ENCODE data around the gene TOMM40L.
"Not testable (repeated sequence)": the region's sequence is repeated elsewhere in the genome, so short reads cannot be mapped to it uniquely, and the experiment has no call there.

TOMM40L gene

DNA sequence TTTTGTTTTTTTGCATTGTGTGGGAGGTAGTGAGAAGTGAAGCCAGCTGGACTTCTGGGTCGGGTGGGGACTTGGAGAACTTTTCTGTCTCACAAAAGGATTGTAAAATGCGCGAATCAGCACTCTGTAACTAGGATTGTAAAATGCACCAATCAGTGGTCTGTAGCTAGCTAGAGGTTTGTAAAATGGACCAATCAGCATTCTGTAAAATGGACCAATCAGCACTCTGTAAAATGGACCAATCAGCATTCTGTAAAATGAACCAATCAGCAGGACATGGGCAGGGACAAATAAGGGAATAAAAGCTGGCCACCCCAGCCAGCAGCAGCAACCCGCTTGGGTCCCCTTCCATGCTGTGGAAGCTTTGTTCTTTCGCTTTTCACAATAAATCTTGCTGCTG lies 24.2 kb downstream of the TOMM40L start:
- DNase-seq; H3K27ac ChIP-seq (ENCODE audit: insufficient read depth in 1 of 2, low read depth in 1 of 2, low read length in 2 of 2, poor library complexity in 1 of 2, severe bottlenecking in 2 of 2); H3K4me1 ChIP-seq (ENCODE audit: control extremely low read depth in 1 of 4, control insufficient read depth in 4 of 4, insufficient read depth in 4 of 4, low read length in 3 of 4); POLR2A ChIA-PET; H3K4me3 ChIP-seq (ENCODE audit: control insufficient read depth in 1 of 7, extremely low read depth in 1 of 7, insufficient read depth in 4 of 7, low read depth in 2 of 7, low read length in 6 of 7); H3K27me3 ChIP-seq (replicated peaks in 2 of 5; ENCODE audit: control insufficient read depth in 4 of 5, insufficient read depth in 5 of 5, low read length in 4 of 5); H3K36me3 ChIP-seq (ENCODE audit: control insufficient read depth in 4 of 4, insufficient read depth in 4 of 4, low read length in 3 of 4); H3K9me3 ChIP-seq (ENCODE audit: control extremely low read depth in 1 of 5, control insufficient read depth in 4 of 5, insufficient read depth in 2 of 5, low read depth in 1 of 5, low read length in 4 of 5): not testable (repeated sequence)
- 98% methylated on average over 5 of the region's 5 CpGs for WGBS (ENCODE audit: insufficient coverage)
- CTCF ChIA-PET: interaction anchor here (0.5 to 2.3 kb wide), 4 partner anchors 17 to 24 kb away, joined by 3 to 9 read pairs (median 4); no protein-coding TSS in a partner anchor

- ChIA-PET CTCF (interaction anchor here (1.8 to 2.3 kb wide), 2 partner anchors 21 to 23 kb away, joined by 4 to 9 read pairs; no protein-coding TSS in a partner anchor), POLR2A (no interaction called here)
- WGBS (ENCODE audit: insufficient coverage): 96% methylated on average over 6 of the region's 7 CpGs
- H3K27me3 ChIP-seq (replicated peaks in 2 of 5; ENCODE audit: control insufficient read depth in 4 of 5, insufficient read depth in 5 of 5, low read length in 4 of 5): no peaks in the 10 kb centered on the region
- no peak overlapping the region for H3K4me3 ChIP-seq (ENCODE audit: control insufficient read depth in 1 of 7, extremely low read depth in 1 of 7, insufficient read depth in 4 of 7, low read depth in 2 of 7, low read length in 6 of 7)
- H3K4me1 ChIP-seq (ENCODE audit: control extremely low read depth in 1 of 4, control insufficient read depth in 4 of 4, insufficient read depth in 4 of 4, low read length in 3 of 4): no peaks in the 10 kb centered on the region
- no peaks in the 10 kb centered on the region for H3K9me3 ChIP-seq (ENCODE audit: control extremely low read depth in 1 of 5, control insufficient read depth in 4 of 5, insufficient read depth in 2 of 5, low read depth in 1 of 5, low read length in 4 of 5)
- H3K27ac ChIP-seq (ENCODE audit: insufficient read depth in 1 of 2, low read depth in 1 of 2, low read length in 2 of 2, poor library complexity in 1 of 2, severe bottlenecking in 2 of 2): no peak overlapping the region
- no peaks in the 10 kb centered on the region for H3K36me3 ChIP-seq (ENCODE audit: control insufficient read depth in 4 of 4, insufficient read depth in 4 of 4, low read length in 3 of 4)
- DNase-seq: no peak
Observed at GRCh38 chr1:161250829-161251228, 25.0 kb downstream of the TOMM40L start.

DNA sequence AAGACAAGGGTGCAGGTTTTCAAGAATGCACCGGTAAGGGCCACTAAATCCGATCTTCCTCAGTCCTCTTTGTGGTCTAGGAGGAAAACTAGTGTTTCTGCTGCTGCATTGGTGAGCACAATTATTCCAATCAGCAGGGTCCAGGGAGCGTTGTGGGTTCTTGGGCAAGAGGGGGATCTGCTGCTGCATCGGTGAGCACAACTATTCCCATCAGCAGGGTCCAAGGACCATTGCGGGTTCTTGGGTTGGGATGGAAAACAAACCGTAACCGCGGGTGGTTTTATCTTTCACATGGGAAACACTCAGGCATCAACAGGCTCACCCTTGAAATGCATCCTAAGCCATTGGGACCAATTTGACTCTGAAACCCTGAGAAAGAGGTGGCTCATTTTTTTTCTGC lies 25.7 kb downstream of the TOMM40L start:
- 92% methylated on average over 4 of the region's 8 CpGs for WGBS (ENCODE audit: insufficient coverage)
- no peaks in the 10 kb centered on the region for H3K27me3 ChIP-seq (replicated peaks in 2 of 5; ENCODE audit: control insufficient read depth in 4 of 5, insufficient read depth in 5 of 5, low read length in 4 of 5)
- peaks cover 0 to 4% (median 0%) of the 10 kb centered on the region in 5 experiments for H3K9me3 ChIP-seq (ENCODE audit: control extremely low read depth in 1 of 5, control insufficient read depth in 4 of 5, insufficient read depth in 2 of 5, low read depth in 1 of 5, low read length in 4 of 5)
- H3K4me1 ChIP-seq (ENCODE audit: control extremely low read depth in 1 of 4, control insufficient read depth in 4 of 4, insufficient read depth in 4 of 4, low read length in 3 of 4): no peaks in the 10 kb centered on the region
- no peak for DNase-seq
- CTCF ChIA-PET: interaction anchor here (0.7 kb wide), 1 partner anchor 29 kb away, joined by 3 read pairs; no protein-coding TSS in a partner anchor
- no peak overlapping the region for H3K27ac ChIP-seq (ENCODE audit: insufficient read depth in 1 of 2, low read depth in 1 of 2, low read length in 2 of 2, poor library complexity in 1 of 2, severe bottlenecking in 2 of 2)
- H3K36me3 ChIP-seq (ENCODE audit: control insufficient read depth in 4 of 4, insufficient read depth in 4 of 4, low read length in 3 of 4): no peaks in the 10 kb centered on the region
- no peak overlapping the region for H3K4me3 ChIP-seq (ENCODE audit: control insufficient read depth in 1 of 7, extremely low read depth in 1 of 7, insufficient read depth in 4 of 7, low read depth in 2 of 7, low read length in 6 of 7)
- POLR2A ChIA-PET: no interaction called here

DNA sequence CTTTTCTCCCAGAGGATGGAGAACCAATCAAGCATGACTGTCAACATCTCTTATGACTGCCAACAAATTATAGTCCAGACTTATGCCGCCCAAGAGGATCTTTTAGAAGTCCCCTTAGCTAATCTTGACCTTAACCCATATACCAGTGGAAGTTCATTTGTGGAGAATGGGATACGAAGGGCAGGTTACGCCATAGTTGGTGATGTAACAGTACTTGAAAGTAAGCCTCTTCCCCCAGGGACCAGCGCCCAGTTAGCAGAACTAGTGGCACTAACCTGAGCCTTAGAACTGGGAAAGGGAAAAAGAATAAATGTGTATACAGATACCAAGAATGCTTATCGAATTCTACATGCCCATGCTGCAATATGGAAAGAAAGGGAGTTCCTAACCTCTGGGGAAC lies 29.4 kb downstream of the TOMM40L start:
- Histone ChIP-seq H3K4me1 (ENCODE audit: control extremely low read depth in 1 of 4, control insufficient read depth in 4 of 4, insufficient read depth in 4 of 4, low read length in 3 of 4) (peaks cover 0 to 13% (median 8%) of the 10 kb centered on the region in 4 experiments), H3K9me3 (ENCODE audit: control extremely low read depth in 1 of 5, control insufficient read depth in 4 of 5, insufficient read depth in 2 of 5, low read depth in 1 of 5, low read length in 4 of 5) (peaks cover 2 to 18% (median 10%) of the 10 kb centered on the region in 5 experiments), H3K27me3 (replicated peaks in 2 of 5; ENCODE audit: control insufficient read depth in 4 of 5, insufficient read depth in 5 of 5, low read length in 4 of 5) (peaks cover 3 to 32% (median 23%) of the 10 kb centered on the region in 5 experiments)
- DNase-seq; POLR2A ChIA-PET; H3K27ac ChIP-seq (ENCODE audit: insufficient read depth in 1 of 2, low read depth in 1 of 2, low read length in 2 of 2, poor library complexity in 1 of 2, severe bottlenecking in 2 of 2); H3K36me3 ChIP-seq (ENCODE audit: control insufficient read depth in 4 of 4, insufficient read depth in 4 of 4, low read length in 3 of 4); CTCF ChIA-PET; H3K4me3 ChIP-seq (ENCODE audit: control insufficient read depth in 1 of 7, extremely low read depth in 1 of 7, insufficient read depth in 4 of 7, low read depth in 2 of 7, low read length in 6 of 7): not testable (repeated sequence)
- WGBS (ENCODE audit: insufficient coverage): 90% methylated on average over 2 of the region's 5 CpGs

- WGBS (ENCODE audit: insufficient coverage): 100% methylated on average over 2 of the region's 4 CpGs
- peaks cover 2 to 18% (median 10%) of the 10 kb centered on the region in 5 experiments for H3K9me3 ChIP-seq (ENCODE audit: control extremely low read depth in 1 of 5, control insufficient read depth in 4 of 5, insufficient read depth in 2 of 5, low read depth in 1 of 5, low read length in 4 of 5)
- H3K4me3 ChIP-seq (ENCODE audit: control insufficient read depth in 1 of 7, extremely low read depth in 1 of 7, insufficient read depth in 4 of 7, low read depth in 2 of 7, low read length in 6 of 7); H3K36me3 ChIP-seq (ENCODE audit: control insufficient read depth in 4 of 4, insufficient read depth in 4 of 4, low read length in 3 of 4); CTCF ChIA-PET; DNase-seq; POLR2A ChIA-PET; H3K27ac ChIP-seq (ENCODE audit: insufficient read depth in 1 of 2, low read depth in 1 of 2, low read length in 2 of 2, poor library complexity in 1 of 2, severe bottlenecking in 2 of 2): not testable (repeated sequence)
- H3K4me1 ChIP-seq (ENCODE audit: control extremely low read depth in 1 of 4, control insufficient read depth in 4 of 4, insufficient read depth in 4 of 4, low read length in 3 of 4): peaks cover 0 to 16% (median 8%) of the 10 kb centered on the region in 4 experiments
- H3K27me3 ChIP-seq (replicated peaks in 2 of 5; ENCODE audit: control insufficient read depth in 4 of 5, insufficient read depth in 5 of 5, low read length in 4 of 5): peaks cover 3 to 34% (median 28%) of the 10 kb centered on the region in 5 experiments
Observed at GRCh38 chr1:161255955-161256520, 30.2 kb downstream of the TOMM40L start.

GRCh38 chr1:161257109-161257508 lies 31.2 kb downstream of the TOMM40L start:
- H3K36me3 ChIP-seq (ENCODE audit: control insufficient read depth in 4 of 4, insufficient read depth in 4 of 4, low read length in 3 of 4); H3K4me3 ChIP-seq (ENCODE audit: control insufficient read depth in 1 of 7, extremely low read depth in 1 of 7, insufficient read depth in 4 of 7, low read depth in 2 of 7, low read length in 6 of 7); H3K27ac ChIP-seq (ENCODE audit: insufficient read depth in 1 of 2, low read depth in 1 of 2, low read length in 2 of 2, poor library complexity in 1 of 2, severe bottlenecking in 2 of 2): not testable (repeated sequence)
- H3K27me3 ChIP-seq (replicated peaks in 2 of 5; ENCODE audit: control insufficient read depth in 4 of 5, insufficient read depth in 5 of 5, low read length in 4 of 5): peaks cover 3 to 34% (median 32%) of the 10 kb centered on the region in 5 experiments
- ChIA-PET POLR2A (interaction anchor here (0.7 kb wide), 1 partner anchor 169 kb away, joined by 3 read pairs; no protein-coding TSS in a partner anchor), CTCF (interaction anchor here (1.5 to 2.4 kb wide), 3 partner anchors 9 to 65 kb away, joined by 5 to 10 read pairs (median 8); no protein-coding TSS in a partner anchor)
- H3K4me1 ChIP-seq (ENCODE audit: control extremely low read depth in 1 of 4, control insufficient read depth in 4 of 4, insufficient read depth in 4 of 4, low read length in 3 of 4): peaks cover 0 to 23% (median 9%) of the 10 kb centered on the region in 4 experiments
- 98% methylated on average over 5 of the region's 5 CpGs for WGBS (ENCODE audit: insufficient coverage)
- DNase-seq: peak in 1 of 3 donors; percentile 29
- H3K9me3 ChIP-seq (ENCODE audit: control extremely low read depth in 1 of 5, control insufficient read depth in 4 of 5, insufficient read depth in 2 of 5, low read depth in 1 of 5, low read length in 4 of 5): peaks cover 2 to 18% (median 10%) of the 10 kb centered on the region in 5 experiments

Measured in common myeloid progenitor, CD34-positive (primary cell).